Measurements from ENCODE around the gene SLC8A1.

The SLC8A1 gene

DNA sequence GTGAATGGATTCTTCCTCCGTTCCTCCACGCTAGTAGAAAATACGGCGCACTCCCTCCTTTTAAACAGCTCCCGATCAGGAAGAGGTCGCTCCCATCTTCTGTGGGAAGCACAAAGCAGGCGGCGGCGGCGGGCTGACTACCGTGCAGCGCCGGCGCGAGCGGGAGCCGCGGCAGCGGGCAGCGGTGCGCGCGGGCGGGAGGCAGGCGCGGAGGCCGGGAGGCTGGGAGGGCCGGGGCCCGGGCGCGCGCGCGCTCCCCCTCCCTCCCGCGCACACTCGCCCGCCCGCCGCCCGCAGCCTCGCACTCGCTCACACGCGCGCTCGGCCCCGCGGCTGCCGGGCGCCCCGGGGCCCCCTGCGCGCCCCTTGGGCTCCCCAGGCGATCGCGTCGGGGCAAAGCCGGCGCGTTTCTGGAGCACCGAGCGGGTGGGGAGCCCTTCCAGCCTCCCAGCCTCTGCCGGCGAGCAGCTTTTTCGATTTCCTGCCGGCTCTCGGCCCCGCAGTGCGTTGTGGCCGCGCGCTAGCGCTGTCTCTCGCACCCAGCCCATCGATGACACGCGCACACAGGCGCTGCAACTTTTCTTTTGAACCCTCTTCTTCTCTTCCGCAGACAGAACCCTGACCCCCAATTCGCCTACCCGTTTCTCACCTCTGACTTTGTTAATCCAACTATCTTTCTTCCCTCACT lies at the start of gene SLC8A1:
Gene SLC8A1 (minus strand): TSS at position 173 of the 688 bp plus-strand sequence.
- DNase-seq (ENCODE audit: low read depth, low spot score): no peak

GRCh38 chr2:40499437-40499836 lies 47.5 kb upstream of the SLC8A1 start:
- no peak for DNase-seq (ENCODE audit: low read depth, low spot score)

DNA sequence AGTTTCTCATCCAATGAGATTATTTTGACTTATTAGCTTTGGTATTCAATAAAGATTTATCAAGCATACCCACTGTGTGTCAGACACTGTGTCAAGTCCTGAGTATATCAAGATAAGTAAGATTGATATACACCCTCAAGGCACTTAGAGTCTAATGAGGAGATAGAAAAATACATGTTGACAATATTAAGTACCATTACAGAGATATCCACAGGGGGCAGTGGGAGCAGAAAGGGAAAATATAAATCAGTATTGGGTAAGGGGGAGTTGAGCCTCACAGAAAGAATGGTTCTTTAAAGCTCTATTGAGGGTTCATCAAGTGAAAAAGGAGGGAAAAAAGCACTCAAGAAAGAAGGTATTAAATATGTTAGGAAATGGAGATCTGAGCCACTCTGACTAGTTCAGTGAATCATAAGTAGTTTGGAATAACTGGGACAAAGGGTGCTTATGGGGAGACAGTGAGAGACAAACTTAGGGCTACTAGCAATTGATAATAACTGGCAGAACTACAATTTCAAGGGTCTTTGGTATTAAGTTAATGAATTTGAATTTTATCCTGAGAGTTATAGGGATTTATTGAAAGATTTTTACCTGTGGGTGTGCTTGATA lies 45.5 kb upstream of the SLC8A1 start:
- no peak for DNase-seq (ENCODE audit: low read depth, low spot score)

- DNase-seq (ENCODE audit: low read depth, low spot score): no peak
These were observed 37.7 kb upstream of the SLC8A1 start for GRCh38 chr2:40489678-40489960.

GRCh38 chr2:40488927-40489677 lies 37.2 kb upstream of the SLC8A1 start:
- no peak for DNase-seq (ENCODE audit: low read depth, low spot score)

GRCh38 chr2:40488101-40488601 lies 36.3 kb upstream of the SLC8A1 start:
- DNase-seq (ENCODE audit: low read depth, low spot score): no peak

DNA sequence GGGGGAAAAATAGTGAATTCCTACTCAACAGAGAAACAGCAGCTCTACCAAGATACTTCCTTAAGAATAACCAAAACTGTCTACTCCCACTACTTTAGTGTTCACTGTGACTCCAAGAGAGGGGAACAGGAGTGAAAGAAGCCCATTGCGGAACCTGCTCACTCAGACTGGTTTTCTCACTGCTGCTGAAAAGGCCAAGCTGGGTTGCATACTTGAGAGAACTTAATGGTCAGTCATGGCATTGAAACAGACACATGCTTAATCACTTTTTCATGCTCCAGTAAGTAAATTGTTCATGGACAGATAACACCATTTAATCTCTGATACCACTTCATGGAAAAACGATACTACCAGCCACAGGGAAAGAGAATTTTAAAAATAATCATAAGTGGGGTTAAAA lies 35.7 kb upstream of the SLC8A1 start:
- DNase-seq (ENCODE audit: low read depth, low spot score): no peak

DNA sequence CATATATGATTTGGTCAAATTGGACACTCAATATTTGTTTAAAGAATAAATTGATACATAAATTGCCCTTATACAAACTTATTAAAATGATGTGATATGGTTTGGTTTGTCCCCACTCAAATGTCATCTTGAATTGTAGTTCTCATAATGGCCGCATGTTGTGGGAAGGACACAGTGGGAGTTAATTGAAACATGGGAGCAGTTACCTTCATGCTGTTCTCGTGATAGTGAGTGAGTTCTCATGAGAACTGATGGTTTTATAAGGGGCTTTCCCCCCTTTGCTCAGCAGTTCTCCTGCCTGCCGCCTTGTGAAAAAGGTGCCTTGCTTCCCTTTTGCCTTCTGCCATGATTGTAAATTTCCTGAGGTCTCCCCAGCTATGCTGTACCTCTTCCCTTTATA lies 34.0 kb upstream of the SLC8A1 start:
- no peak for DNase-seq (ENCODE audit: low read depth, low spot score)

GRCh38 chr2:40485318-40485717 lies 33.4 kb upstream of the SLC8A1 start:
- no peak for DNase-seq (ENCODE audit: low read depth, low spot score)

DNA sequence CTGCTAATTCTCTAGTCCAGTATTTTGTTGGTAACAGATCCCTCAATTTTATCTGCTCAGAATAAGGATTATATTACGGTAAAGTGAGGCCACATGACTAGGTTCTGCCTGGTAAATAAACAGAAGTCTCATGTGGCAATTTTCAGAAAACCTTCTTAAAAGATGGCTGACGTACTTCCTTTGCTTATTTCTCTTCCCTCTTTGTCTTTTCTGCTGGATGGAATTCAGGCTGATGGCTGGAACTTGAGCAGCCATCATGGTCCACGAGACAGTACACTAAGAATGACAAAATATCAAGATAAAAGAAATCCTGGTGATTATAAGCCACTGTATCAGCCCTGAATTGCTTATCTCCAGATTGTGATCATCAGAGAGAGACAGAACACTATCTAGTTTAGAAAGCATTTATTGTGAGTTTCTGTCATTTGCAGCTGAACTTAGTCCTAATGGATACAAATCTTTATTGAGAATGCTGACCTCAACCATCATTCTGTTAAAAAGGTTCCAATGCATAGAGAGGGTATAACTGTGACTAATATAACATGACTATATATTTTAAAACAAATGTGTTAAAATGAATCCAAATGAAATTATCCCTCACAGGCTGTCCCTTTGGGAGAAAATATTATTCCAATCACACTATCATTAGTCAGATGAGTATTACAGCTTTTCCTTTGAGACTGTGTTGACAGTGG lies 31.8 kb upstream of the SLC8A1 start:
- DNase-seq (ENCODE audit: low read depth, low spot score): no peak

GRCh38 chr2:40480596-40480995 lies 28.7 kb upstream of the SLC8A1 start:
- DNase-seq (ENCODE audit: low read depth, low spot score): no peak

DNA sequence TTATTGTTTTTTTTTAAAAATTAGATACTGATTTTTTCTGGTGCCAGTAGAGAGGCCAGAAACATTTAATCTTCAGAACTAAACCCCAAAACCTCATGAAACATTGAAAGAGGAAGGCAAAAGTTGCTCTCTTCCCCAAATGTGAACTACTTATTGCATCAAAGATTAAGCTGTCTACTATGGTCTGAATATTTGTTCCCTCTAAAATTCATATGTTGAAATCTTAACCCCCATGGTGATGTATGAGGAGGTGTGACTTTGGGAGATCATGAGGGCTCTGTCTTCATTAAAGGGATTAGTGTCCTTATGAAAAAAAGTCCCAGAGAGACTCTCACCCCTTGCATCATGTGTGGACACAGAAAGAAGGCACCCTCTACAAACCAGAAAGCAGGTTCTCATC lies 28.2 kb upstream of the SLC8A1 start:
- no peak for DNase-seq (ENCODE audit: low read depth, low spot score)

DNA sequence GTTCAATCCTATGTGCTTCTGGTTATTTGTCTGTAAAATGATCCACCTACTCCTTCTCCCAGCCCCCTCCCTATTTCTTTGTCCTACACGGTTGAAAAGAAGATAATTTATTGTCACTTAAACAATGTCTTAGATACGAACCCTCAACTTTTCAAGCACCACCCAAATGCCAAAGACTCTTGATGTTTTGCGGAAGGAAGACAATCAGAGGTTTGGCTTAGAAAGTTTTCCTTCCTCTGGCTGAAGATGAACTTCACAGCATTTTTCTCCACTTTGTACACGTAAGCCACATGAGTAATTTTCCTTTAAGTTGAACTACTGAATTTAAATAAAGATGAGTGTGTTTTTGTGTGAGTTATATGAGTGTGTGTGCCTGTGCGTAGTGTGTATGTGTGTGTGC lies 25.5 kb upstream of the SLC8A1 start:
- DNase-seq (ENCODE audit: low read depth, low spot score): no peak

DNA sequence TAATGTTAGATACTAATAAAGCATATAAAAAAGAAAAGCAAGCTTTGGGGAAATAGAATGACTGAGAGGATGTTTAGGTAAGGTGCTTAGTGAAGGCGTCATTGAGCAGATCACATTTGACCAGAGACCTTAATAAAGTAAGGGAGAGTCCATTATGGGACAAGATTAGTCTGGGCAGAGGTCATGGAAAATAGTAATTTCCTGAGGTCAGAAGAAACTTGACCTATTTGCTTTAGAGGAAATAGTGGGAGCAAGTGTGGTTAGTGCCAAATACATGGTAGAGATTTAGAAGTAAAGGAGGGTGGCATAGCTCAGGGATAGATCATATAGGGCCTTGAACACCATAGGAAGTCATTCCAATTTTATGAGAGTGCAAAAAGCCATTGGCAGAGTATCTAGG lies 24.5 kb upstream of the SLC8A1 start:
- DNase-seq (ENCODE audit: low read depth, low spot score): no peak

DNA sequence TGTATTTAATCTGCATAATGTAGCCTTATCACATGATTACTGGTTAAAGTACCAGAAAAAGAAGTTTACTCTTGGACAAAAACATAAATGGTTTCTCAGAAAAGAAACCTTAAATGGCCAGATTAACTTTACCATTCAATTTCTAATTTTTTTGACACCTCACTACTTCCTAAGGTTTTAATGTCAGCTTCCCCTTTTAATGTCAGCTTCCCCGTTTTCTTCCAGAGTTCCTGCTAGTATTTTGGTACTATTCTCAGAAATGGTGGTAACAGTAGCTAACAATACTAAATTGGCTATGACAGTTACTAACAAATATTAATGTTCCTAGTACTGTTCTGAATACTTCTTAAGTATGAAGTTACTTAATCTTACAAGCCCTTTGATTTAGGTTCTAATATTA lies 22.4 kb upstream of the SLC8A1 start:
- no peak for DNase-seq (ENCODE audit: low read depth, low spot score)

GRCh38 chr2:40471866-40472265 lies 20.0 kb upstream of the SLC8A1 start:
- no peak for DNase-seq (ENCODE audit: low read depth, low spot score)

- DNase-seq (ENCODE audit: low read depth, low spot score): no peak
These were observed 19.2 kb upstream of the SLC8A1 start for GRCh38 chr2:40470822-40471813.

GRCh38 chr2:40466935-40467572 lies 15.2 kb upstream of the SLC8A1 start:
- DNase-seq (ENCODE audit: low read depth, low spot score): no peak

- no peak for DNase-seq (ENCODE audit: low read depth, low spot score)
These were observed 14.5 kb upstream of the SLC8A1 start for GRCh38 chr2:40466332-40466906.

GRCh38 chr2:40463112-40463511 lies 11.2 kb upstream of the SLC8A1 start:
- no peak for DNase-seq (ENCODE audit: low read depth, low spot score)
